OCI-LY3 (cell line): ENCODE data around the gene RPL3.

Experiments used
- EZH2phosphoT487 ChIP-seq: fragments of 200-600 bp; shearing (Covaris generic); IDR thresholded peaks from 2 replicates; pipeline ENCODE4 v1.6.1; 2018; ENCODE audit warnings: antibody characterized with exemption, mixed run types, low read depth
- TF ChIP-seq, protein P1 (sequence below): fragments of 200-600, 300-600 bp; sonication (generic); IDR thresholded peaks from 2 replicates; pipeline ENCODE4 v1.5.1; 2014; ENCODE audit warnings: antibody characterized with exemption, low read length, low read depth

DNA sequence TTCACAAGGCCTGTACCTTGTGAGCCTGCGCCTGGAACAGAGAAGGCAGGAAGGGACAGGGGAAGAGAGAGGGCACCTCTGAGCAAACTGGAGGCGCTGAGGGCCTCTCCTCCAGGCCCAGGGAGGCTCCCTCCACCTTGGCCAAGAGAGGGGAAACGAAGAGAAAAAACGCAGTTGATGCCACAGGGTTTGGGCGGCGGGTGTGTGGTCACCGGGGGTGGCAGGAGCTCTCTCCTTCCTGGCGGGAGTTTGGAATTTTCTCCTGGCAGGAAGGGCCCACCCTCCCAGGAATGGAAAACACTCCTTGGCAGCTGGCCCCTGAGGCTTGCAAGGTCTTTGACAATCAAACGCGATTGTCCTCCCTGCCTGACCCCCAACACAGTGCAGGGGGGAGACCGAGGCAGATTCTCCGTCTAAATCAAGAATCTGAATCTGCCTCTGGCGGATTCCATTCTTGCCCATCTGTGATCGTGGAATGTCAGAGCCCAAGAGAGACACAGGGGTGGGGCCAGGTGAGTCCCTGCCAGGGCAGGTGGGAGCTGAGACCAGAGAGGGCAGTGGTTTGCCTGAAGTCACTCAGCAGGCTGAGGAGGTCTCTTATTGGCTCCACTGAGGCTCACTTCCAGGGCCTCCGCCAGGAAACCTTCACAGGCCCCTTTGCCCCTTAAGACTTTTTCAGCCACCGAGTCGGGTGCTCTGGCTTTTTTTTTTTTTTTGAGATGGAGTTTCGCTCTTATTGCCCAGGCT lies 21.0 kb downstream of the RPL3 start:
- no peak for TF ChIP-seq EZH2phosphoT487
- TF ChIP-seq, protein P1, sequence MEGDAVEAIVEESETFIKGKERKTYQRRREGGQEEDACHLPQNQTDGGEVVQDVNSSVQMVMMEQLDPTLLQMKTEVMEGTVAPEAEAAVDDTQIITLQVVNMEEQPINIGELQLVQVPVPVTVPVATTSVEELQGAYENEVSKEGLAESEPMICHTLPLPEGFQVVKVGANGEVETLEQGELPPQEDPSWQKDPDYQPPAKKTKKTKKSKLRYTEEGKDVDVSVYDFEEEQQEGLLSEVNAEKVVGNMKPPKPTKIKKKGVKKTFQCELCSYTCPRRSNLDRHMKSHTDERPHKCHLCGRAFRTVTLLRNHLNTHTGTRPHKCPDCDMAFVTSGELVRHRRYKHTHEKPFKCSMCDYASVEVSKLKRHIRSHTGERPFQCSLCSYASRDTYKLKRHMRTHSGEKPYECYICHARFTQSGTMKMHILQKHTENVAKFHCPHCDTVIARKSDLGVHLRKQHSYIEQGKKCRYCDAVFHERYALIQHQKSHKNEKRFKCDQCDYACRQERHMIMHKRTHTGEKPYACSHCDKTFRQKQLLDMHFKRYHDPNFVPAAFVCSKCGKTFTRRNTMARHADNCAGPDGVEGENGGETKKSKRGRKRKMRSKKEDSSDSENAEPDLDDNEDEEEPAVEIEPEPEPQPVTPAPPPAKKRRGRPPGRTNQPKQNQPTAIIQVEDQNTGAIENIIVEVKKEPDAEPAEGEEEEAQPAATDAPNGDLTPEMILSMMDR: no peak
